ENCODE data around the gene ZNF576. TPM values are rescaled to one million over a fixed set of nuclear protein-coding genes. Genes with fewer than 3 reads are reported as not detected.
A peak's percentile ranks its signal among the peaks of the same experiment; 100 is the strongest.

ZNF576 gene
- total and polyA plus RNA-seq, 9 of the 15 experiments (the other 6 are each of a cell fraction or from before 2014, with no cell fraction given) = 6.8 to 18.2 (median 12.2) TPM

- H2AFZ ChIP-seq (ENCODE audit: low read depth, low read length) = peak overlapping the region; percentile 85
- FAIRE-seq (no peak), ATAC-seq (no peak), DNase-seq (ENCODE audit: extremely low read depth in 1 of 4, low spot score in 3 of 4) (no peak)
- WGBS (ENCODE audit: insufficient coverage, low coverage, missing lambda C conversion rate) = 78% methylated on average over 36 of the region's 37 CpGs
- peak overlapping the region; percentile 17 to 74; a peak in 3 of 4 replicates for H3K9ac ChIP-seq (ENCODE audit: insufficient read depth in 1 of 2, low read depth in 2 of 2, low read length in 2 of 2)
- ChIA-PET CTCF (ENCODE audit: low intra/inter-chr PET ratio) (no interaction called here), POLR2A (interaction anchor here (0.6 to 1.5 kb wide), 2 partner anchors 20 to 189 kb away, joined by 3 to 5 read pairs; partner anchors contain the start of genes IRGQ and ZNF576)
- in situ Hi-C loops (cut with MboI) (no loop called here), intact Hi-C loops (cut with micrococcal nuclease) (loop anchor here (1.0 kb wide), 1 partner anchor 20 kb away; the partner anchor contains the start of genes IRGQ and ZNF576)
- no peaks in the 10 kb centered on the region for H3K9me1 ChIP-seq (ENCODE audit: control insufficient read depth, insufficient read depth, low read length)
- H3K36me3 ChIP-seq (ENCODE audit: control insufficient read depth, insufficient read depth, low read length) = peaks cover 8% of the 10 kb centered on the region; the same call in 2 of the 3 replicates
- H4K20me1 ChIP-seq (replicated peaks; ENCODE audit: control insufficient read depth, insufficient read depth, low read length) = no peaks in the 10 kb centered on the region
- no peaks in the 10 kb centered on the region; a peak in 1 of 5 replicates for H3K27me3 ChIP-seq (ENCODE audit: control insufficient read depth in 2 of 2, insufficient read depth in 2 of 2, low read length in 2 of 2)
- no peak overlapping the region for H3K4me3 ChIP-seq
- H3K9me3 ChIP-seq (replicated peaks; ENCODE audit: control insufficient read depth, insufficient read depth, low read depth, low read length) = no peaks in the 10 kb centered on the region
- H3K4me1 ChIP-seq (replicated peaks in 1 of 2; ENCODE audit: control insufficient read depth in 2 of 2, insufficient read depth in 2 of 2, low read length in 2 of 2) = peaks cover 7 to 25% of the 10 kb centered on the region in 2 experiments; a peak in 4 of 5 replicates
- 0 out of 2 replicates have a peak, but pooled peaks have one; percentile 2 for TF ChIP-seq EP400 (IDR thresholded peaks at IDR 0.05)
- TF ChIP-seq DNMT1 (IDR thresholded peaks at IDR 0.05) = no peak
- TF ChIP-seq SIN3A (IDR thresholded peaks at IDR 0.05; ENCODE audit: borderline replicate concordance in 2 of 2, control insufficient read depth in 1 of 2, low read depth in 2 of 2, low read length in 2 of 2) = no peak
- no peak for TF ChIP-seq POLR3G (IDR thresholded peaks at IDR 0.05; ENCODE audit: extremely low read depth, insufficient read length, insufficient replicate concordance)
- TF ChIP-seq PML (IDR thresholded peaks at IDR 0.05; ENCODE audit: low read length) = no peak
- 0 out of 4 replicates have a peak, but pooled peaks of 1 of the 2 experiments have one; percentile 19 for TF ChIP-seq MLLT1 (IDR thresholded peaks at IDR 0.05)
- TF ChIP-seq KAT8 (IDR thresholded peaks at IDR 0.05; ENCODE audit: low read depth) = no peak
- TF ChIP-seq NR0B1 (IDR thresholded peaks at IDR 0.05; ENCODE audit: partially characterized antibody) = no peak
- H3K27ac ChIP-seq (ENCODE audit: extremely low read depth, low read depth, low read length) = no peak overlapping the region
- peak overlapping the region; percentile 48 for H3K4me2 ChIP-seq (ENCODE audit: insufficient read depth, low read length)
- peaks cover 12% of the 10 kb centered on the region for H3K79me2 ChIP-seq (ENCODE audit: control insufficient read depth, insufficient read depth, low read length)
- no TSS peak for BruUV-seq (replicated peaks)
Measured at GRCh38 chr19:43575955-43576878, 20.2 kb upstream of the ZNF576 start.
